Stimulated activated naive CD8-positive, alpha-beta T cell treated with anti-CD3 and anti-CD28 coated beads, Interleukin-15, Interleukin-2, amounts not matched to agents 100 U/mL and 50 U/mL, for 24 hours (primary cell): ENCODE data around the gene ALPG.
A peak's percentile ranks its signal among the peaks of the same experiment; 100 is the strongest.
"Not testable (repeated sequence)": the region's sequence is repeated elsewhere in the genome, so short reads cannot be mapped to it uniquely, and the experiment has no call there.

ENCODE experiments used
- ATAC-seq: fragments of 150-1000 bp; cut with Tn5 transposase; one replicate; pipeline ENCODE4 v1.10.0; 2021
- DNase-seq: peaks from one replicate; pipeline ENCODE4 v3.0.0; 2021

ALPG gene

GRCh38 chr2:232396683-232397082 is 10.0 kb upstream of the ALPG start:
- DNase-seq (no peak), ATAC-seq (no peak)

- DNase-seq, result no peak
- no peak for ATAC-seq
Observed at GRCh38 chr2:232398293-232399034, 8.2 kb upstream of the ALPG start.

GRCh38 chr2:232400256-232401015 is 6.2 kb upstream of the ALPG start:
- DNase-seq, result no peak
- no peak for ATAC-seq

GRCh38 chr2:232402518-232402917 is 4.1 kb upstream of the ALPG start:
- ATAC-seq (no peak), DNase-seq (no peak)

- no peak for ATAC-seq
Observed at GRCh38 chr2:232405943-232406510, 617 bp upstream of the ALPG start.

GRCh38 chr2:232407428-232408150 is 945 bp downstream of the ALPG start:
- ATAC-seq, DNase-seq: not testable (repeated sequence)

More at GRCh38 chr2:232405943-232406510, 617 bp upstream of the ALPG start:
- DNase-seq, result no peak

- not testable (repeated sequence) for DNase-seq, ATAC-seq
Observed at GRCh38 chr2:232408269-232408668, 1.6 kb downstream of the ALPG start.

- not testable (repeated sequence) for ATAC-seq, DNase-seq
Observed at GRCh38 chr2:232409617-232410016, 3.0 kb downstream of the ALPG start.

GRCh38 chr2:232410238-232410900 is 3.7 kb downstream of the ALPG start:
- DNase-seq (no peak), ATAC-seq (no peak)

GRCh38 chr2:232411901-232412629 is 5.4 kb downstream of the ALPG start:
- DNase-seq (no peak), ATAC-seq (no peak)

- no peak for DNase-seq
- no peak for ATAC-seq
Observed at GRCh38 chr2:232412986-232413385, 6.3 kb downstream of the ALPG start.

GRCh38 chr2:232415138-232415690 is 8.6 kb downstream of the ALPG start:
- no peak for DNase-seq
- no peak for ATAC-seq

- no peak for DNase-seq
- no peak for ATAC-seq
Observed at GRCh38 chr2:232415736-232416520, 9.3 kb downstream of the ALPG start.

GRCh38 chr2:232416521-232417470 is 10.2 kb downstream of the ALPG start:
- ATAC-seq (no peak), DNase-seq (no peak)

GRCh38 chr2:232417489-232417888 is 10.8 kb downstream of the ALPG start:
- no peak for DNase-seq
- no peak for ATAC-seq

- no peak for DNase-seq
- ATAC-seq, result no peak
Observed at GRCh38 chr2:232418056-232418455, 11.4 kb downstream of the ALPG start.

GRCh38 chr2:232418466-232419244 is 12.0 kb downstream of the ALPG start:
- DNase-seq, result peak; percentile 48
- peak; percentile 67 for ATAC-seq
